ENCODE measurements around the gene B3GAT1.

B3GAT1 gene

DNA sequence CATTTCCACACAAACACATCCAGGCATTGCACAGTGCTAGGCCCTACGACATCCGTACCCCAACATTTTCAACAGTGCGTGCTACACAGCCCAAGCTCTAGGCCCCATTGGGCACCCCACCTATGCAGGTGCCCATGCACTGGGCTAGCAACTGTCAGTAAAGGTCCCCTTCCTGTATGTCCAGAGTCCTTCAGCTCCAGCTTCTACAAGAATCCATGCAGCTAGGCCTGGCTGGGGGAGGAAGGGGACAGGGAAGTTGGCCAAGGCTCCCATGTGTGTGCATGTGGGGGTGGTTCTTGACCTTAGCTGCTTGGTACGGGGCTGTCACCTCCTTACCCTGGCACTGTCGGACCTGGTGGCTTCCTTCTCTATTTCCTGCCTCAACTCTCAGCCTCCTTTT, 1.3 kb downstream of the B3GAT1 start:
- Histone ChIP-seq H3K27me3 (ENCODE audit: insufficient read depth, low read length, poor library complexity) (peaks cover 48% of the 10 kb centered on the region), H3K79me2 (ENCODE audit: insufficient read depth, low read length) (no peaks in the 10 kb centered on the region), H3K27ac (ENCODE audit: low read length) (no peak overlapping the region), H3K9ac (ENCODE audit: low read depth, low read length) (no peak overlapping the region), H3K4me1 (ENCODE audit: insufficient read depth, low read length) (no peaks in the 10 kb centered on the region), H3K36me3 (ENCODE audit: insufficient read depth, low read length) (no peaks in the 10 kb centered on the region), H2AFZ (ENCODE audit: low read depth, low read length) (no peak overlapping the region), H3K4me3 (ENCODE audit: low read depth in 1 of 2, low read length in 2 of 2) (no peak overlapping the region), H3K9me3 (ENCODE audit: insufficient read depth, low read length, severe bottlenecking) (no peaks in the 10 kb centered on the region), H4K20me1 (ENCODE audit: insufficient read depth, low read length) (peaks cover 14% of the 10 kb centered on the region), H3K4me2 (ENCODE audit: insufficient read depth, low read length) (no peak overlapping the region)
- DNase-seq: no peak
- ATAC-seq (ENCODE audit: insufficient read depth, low read depth): no peak
- TF ChIP-seq CTCF (IDR thresholded peaks at IDR 0.05; ENCODE audit: borderline replicate concordance, extremely low read depth, low read length, poor library complexity, severe bottlenecking) (no peak), EZH2 (IDR thresholded peaks at IDR 0.05; ENCODE audit: borderline replicate concordance, low read depth, low read length, severe bottlenecking) (no peak)

DNA sequence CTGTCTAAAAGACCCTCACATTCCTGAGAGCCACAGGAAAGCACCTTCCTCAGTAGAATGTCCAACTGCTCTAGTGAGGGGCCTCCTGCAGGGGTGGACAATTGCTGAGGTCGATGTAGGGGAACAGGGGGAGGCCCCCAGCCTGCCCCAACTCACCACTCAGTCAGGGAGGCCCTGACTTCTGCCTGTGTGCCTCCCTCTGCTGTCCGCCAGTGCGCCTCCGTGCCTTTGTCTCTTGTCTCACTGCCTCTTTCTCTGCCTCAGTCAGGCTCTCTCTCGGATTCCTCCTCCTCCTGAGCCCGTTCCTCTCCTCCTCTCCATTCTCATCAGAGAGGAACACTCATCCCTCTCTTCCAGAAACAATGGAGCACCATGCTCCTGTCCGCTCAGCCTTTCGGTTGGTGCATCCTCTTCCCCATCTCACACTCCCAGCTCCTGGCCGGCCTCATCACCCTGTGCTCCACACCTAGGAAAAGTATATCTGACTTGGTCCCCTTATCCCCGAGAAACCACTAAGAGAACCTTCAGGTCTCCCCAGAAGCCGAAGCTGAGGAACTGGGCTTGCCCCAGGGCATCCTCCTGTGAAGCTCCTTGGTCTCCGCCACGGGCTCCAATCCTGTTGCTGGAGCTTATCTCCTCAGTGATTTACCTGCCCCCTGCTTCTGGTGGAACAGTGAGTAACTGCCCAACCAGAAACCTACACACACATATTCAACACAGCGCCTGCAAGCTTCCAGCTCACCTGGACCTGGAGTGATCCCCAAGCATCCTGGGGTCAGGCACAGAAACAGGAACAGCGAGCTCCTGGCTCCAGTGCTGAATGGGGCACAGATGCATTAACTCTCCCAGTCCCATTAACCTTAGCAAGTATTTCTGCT, 2.3 kb downstream of the B3GAT1 start:
- DNase-seq (no peak), ATAC-seq (ENCODE audit: insufficient read depth, low read depth) (no peak)
- no peaks in the 10 kb centered on the region for H3K4me1 ChIP-seq (ENCODE audit: insufficient read depth, low read length)
- H3K4me3 ChIP-seq (ENCODE audit: low read depth in 1 of 2, low read length in 2 of 2): no peak overlapping the region
- no peaks in the 10 kb centered on the region for H3K9me3 ChIP-seq (ENCODE audit: insufficient read depth, low read length, severe bottlenecking)
- no peaks in the 10 kb centered on the region for H3K79me2 ChIP-seq (ENCODE audit: insufficient read depth, low read length)
- no peaks in the 10 kb centered on the region for H3K36me3 ChIP-seq (ENCODE audit: insufficient read depth, low read length)
- no peak overlapping the region for H3K27ac ChIP-seq (ENCODE audit: low read length)
- no peak overlapping the region for H3K9ac ChIP-seq (ENCODE audit: low read depth, low read length)
- no peak overlapping the region for H2AFZ ChIP-seq (ENCODE audit: low read depth, low read length)
- H4K20me1 ChIP-seq (ENCODE audit: insufficient read depth, low read length): peaks cover 14% of the 10 kb centered on the region
- TF ChIP-seq CTCF (IDR thresholded peaks at IDR 0.05; ENCODE audit: borderline replicate concordance, extremely low read depth, low read length, poor library complexity, severe bottlenecking) (no peak), EZH2 (IDR thresholded peaks at IDR 0.05; ENCODE audit: borderline replicate concordance, low read depth, low read length, severe bottlenecking) (no peak)
- no peak overlapping the region for H3K4me2 ChIP-seq (ENCODE audit: insufficient read depth, low read length)
- peaks cover 43% of the 10 kb centered on the region for H3K27me3 ChIP-seq (ENCODE audit: insufficient read depth, low read length, poor library complexity)

DNA sequence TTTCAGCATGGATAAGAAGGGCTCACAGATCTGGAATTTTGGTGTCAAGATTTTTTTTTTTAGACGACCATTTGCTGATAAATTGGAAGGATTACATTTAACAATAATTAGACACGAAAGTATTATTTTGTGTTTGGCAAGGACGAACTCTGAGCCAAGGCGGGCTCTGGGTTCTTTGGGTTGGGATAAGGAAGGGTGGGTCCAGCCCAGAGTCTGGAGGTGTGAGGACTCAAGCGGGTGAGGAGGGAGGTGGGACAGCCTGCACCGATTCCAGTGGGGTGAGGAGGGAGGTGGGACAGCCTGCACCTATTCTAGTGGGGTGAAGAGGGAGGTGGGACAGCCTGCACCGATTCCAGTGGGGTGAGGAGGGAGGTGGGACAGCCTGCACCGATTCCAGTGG, 4.1 kb downstream of the B3GAT1 start:
- Histone ChIP-seq H3K27ac (ENCODE audit: low read length) (no peak overlapping the region), H2AFZ (ENCODE audit: low read depth, low read length) (no peak overlapping the region), H3K4me3 (ENCODE audit: low read depth in 1 of 2, low read length in 2 of 2) (no peak overlapping the region), H3K79me2 (ENCODE audit: insufficient read depth, low read length) (no peaks in the 10 kb centered on the region), H3K9me3 (ENCODE audit: insufficient read depth, low read length, severe bottlenecking) (no peaks in the 10 kb centered on the region), H3K27me3 (ENCODE audit: insufficient read depth, low read length, poor library complexity) (peaks cover 26% of the 10 kb centered on the region), H3K9ac (ENCODE audit: low read depth, low read length) (no peak overlapping the region), H3K36me3 (ENCODE audit: insufficient read depth, low read length) (no peaks in the 10 kb centered on the region), H3K4me2 (ENCODE audit: insufficient read depth, low read length) (no peak overlapping the region), H4K20me1 (ENCODE audit: insufficient read depth, low read length) (peaks cover 14% of the 10 kb centered on the region), H3K4me1 (ENCODE audit: insufficient read depth, low read length) (no peaks in the 10 kb centered on the region)
- TF ChIP-seq EZH2 (IDR thresholded peaks at IDR 0.05; ENCODE audit: borderline replicate concordance, low read depth, low read length, severe bottlenecking): no peak
- TF ChIP-seq CTCF (IDR thresholded peaks at IDR 0.05; ENCODE audit: borderline replicate concordance, extremely low read depth, low read length, poor library complexity, severe bottlenecking): no peak
- ATAC-seq (ENCODE audit: insufficient read depth, low read depth) (no peak), DNase-seq (no peak)

All from DND-41 (cell line).